Posterior cingulate gyrus (tissue), 11 donors: ENCODE data around the gene TGFB2.
A peak's percentile ranks its signal among the peaks of the same experiment; 100 is the strongest.
"Not testable (repeated sequence)": the region's sequence is repeated elsewhere in the genome, so short reads cannot be mapped to it uniquely, and the experiment has no call there.

Experiments
- DNase-seq, 10 donors: peaks; one replicate each; pipeline versions ENCODE4 v3.0.0 to v3.0.0-alpha.2; 2020 to 2021; ENCODE audit warnings: mixed read lengths in 3 of 10
- intact Hi-C: fragments of 100-400 bp; cut with DNase I; formaldehyde crosslinking; loops from one replicate; pipeline ENCODE4 v1.15.1; 2023

The TGFB2 gene

GRCh38 chr1:218344814-218345672 lies at the start of gene TGFB2:
Gene TGFB2, plus strand, starts transcription at chr1:218345336. Its CDS starts 1,366 bp downstream, at chr1:218346702.
- peak in 4 of 10 donors; percentile 40 to 80 (median 60) for DNase-seq
- intact Hi-C loops = loop anchor here (5.0 kb wide), 2 partner anchors 827 to 1317 kb away; partner anchors contain the start of gene LYPLAL1

DNA sequence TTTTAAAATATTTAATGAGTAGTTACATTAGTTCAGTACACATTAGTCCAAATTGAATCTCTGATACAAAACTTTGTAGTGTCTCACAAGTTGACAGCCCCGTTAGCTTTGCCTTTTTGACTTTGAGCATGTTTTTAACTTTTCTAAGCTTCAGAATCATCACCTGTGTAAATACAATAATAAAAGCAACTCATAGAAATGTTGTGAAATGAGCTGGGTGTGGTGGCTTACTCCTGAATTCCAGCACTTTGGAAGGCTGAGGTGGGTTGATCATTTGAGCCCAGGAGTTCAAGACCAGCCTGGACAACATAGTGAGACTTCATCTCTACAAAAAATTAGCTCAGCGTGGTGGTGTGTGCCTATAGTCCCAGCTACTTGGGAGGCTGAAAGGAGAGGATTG lies 49.0 kb upstream of the TGFB2 start:
- intact Hi-C loops = no loop called here
- no peak for DNase-seq

DNA sequence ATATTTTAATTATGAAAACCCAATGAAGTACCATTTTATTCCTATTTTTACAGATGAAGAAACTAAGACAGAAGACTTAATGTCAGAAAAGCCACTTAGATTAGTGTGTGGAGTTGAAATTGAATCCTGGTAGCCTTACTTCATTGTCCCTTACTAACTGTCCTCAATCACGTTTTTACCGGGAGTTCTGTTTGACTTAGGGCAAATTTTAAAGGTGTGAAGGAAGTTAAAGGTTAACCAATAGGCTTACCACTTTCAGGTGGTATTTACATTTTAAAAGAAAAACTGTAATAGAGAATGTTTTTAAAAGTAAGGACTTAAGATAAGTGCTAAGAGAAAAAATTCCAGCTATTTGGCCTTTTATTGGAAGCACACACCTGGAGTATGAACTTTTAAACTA lies 47.7 kb upstream of the TGFB2 start:
- no peak for DNase-seq
- intact Hi-C loops = no loop called here

DNA sequence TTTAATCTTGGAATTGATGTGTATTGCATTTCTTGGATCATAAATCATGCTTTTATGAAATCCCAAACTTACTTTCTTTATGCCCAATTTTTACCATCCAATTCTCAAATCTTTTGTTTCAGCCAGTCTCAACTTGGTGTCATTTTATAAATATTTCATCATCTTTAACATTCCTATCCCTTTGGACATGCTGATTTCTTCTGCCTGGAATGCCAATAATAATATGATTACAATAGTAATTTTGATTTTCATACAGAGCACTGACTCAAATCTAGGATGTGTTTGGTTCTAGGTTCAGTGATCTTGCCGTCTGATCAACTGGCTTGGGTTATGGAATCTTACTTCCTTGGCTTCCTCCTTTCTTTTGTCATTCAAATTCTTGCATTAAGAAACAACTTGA lies 47.3 kb upstream of the TGFB2 start:
- no peak for DNase-seq
- intact Hi-C loops = no loop called here

DNA sequence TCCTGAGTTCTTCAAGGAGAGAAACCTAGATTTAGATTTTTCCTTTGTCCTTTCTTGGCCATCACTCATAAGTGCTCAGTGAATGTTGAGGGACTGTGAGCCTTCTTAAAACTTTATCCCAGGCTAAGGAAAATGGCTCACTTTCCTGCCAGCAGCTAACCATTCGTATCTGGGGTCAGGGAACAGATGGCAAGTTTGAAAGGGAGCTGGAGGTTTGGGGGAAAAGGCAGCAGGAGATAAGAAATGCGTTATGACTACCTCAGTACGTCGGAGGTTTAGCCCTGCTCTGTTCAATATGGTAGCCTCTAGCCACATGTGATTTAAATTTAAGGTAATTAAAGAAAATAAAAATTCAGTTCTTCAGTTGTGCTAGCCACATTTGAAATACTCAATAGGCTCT lies 46.7 kb upstream of the TGFB2 start:
- DNase-seq = no peak
- intact Hi-C loops = no loop called here

GRCh38 chr1:218299416-218299815 lies 45.7 kb upstream of the TGFB2 start:
- DNase-seq = no peak
- intact Hi-C loops = no loop called here

DNA sequence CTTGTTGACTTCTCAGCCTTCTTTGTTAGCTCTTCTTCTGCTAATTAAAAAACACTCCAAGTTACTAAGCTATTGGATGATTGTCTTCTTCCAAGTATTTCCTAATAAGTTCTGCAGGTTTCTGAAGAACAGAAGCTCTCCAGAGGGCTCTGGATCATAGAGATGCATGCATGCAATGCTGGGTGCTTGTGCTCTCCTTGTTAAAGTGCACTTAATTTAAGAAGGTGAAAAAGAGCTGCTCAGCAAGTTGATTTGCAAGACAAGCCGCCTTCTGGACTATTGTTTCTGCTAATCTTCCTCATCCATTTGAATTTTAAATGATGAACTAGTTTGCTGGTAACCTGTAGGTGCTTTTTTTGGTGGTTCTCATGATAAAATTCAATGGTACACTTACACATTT lies 43.9 kb upstream of the TGFB2 start:
- intact Hi-C loops = no loop called here
- DNase-seq = no peak

GRCh38 chr1:218302155-218302554 lies 43.0 kb upstream of the TGFB2 start:
- DNase-seq = no peak
- intact Hi-C loops = no loop called here

- no peak for DNase-seq
- intact Hi-C loops = no loop called here
These were observed 41.8 kb upstream of the TGFB2 start for GRCh38 chr1:218303176-218303879.

DNA sequence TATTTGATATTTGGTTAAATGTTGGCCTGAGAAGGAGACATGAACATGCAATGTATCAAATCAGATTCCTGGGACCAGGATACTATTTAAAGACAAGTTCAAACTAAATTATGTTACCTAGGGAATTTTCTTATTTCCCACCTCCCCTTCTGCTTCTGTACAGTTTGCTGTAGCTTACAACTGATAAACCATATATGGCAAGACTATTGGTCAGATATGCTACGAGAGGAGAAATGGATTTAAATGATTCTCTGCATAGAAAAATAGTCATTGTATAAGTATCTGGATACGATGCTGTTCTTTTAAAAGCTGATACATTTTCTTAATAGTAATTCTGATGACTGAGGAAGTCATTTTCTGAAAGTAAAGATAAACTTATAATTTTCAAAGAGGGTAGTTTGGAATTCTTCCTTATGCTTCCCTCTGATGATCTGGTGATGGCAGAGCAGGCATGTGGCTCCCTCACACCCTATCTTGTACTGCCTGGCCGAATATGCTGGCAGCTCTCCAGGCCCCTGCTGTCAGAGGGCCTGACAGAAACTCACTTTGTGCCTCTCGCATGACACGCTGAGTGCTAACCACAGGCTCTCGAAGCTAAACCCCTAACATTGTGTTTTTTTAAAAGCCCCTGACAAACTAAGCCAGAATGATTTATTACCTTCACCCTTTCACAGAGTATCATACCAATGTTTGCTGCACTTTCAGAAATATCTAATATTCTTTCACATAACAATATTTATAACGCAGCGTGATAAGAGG lies 40.7 kb upstream of the TGFB2 start:
- DNase-seq = peak in 3 of 10 donors; percentile 22 to 40 (median 22)
- intact Hi-C loops = no loop called here

DNA sequence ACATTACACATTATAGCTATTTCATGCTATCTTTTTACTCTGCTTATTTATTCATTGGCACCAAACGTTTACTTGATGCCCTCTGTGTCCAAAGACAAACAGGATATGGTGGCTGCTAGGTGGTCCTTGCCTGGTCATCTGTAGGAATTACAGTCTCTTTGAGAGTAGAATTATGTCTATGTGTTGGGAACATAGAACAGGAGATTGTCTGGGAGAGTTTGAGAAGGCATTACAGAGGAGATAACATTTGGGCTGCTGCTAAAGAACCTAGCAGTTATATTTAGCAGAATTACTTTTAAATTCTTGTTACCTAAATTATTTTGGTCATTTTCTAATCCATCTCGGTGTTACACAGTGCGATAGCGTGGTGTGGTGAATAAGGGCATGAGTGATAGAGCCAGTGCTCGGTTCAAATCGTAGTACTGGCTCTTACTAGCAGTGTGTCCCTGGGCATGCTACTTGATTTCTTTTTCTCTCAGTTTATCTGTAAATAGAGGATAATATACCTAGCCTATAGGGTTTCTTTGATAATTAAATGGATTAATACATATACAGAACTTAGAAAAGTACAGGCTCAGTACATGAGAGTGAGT lies 39.6 kb upstream of the TGFB2 start:
- no peak for DNase-seq
- intact Hi-C loops = no loop called here

GRCh38 chr1:218312509-218312908 lies 32.6 kb upstream of the TGFB2 start:
- DNase-seq = no peak
- intact Hi-C loops = no loop called here

GRCh38 chr1:218314316-218314715 lies 30.8 kb upstream of the TGFB2 start:
- DNase-seq = no peak
- intact Hi-C loops = no loop called here

- intact Hi-C loops = no loop called here
- no peak for DNase-seq
These were observed 29.5 kb upstream of the TGFB2 start for GRCh38 chr1:218315638-218316037.

- no peak for DNase-seq
- intact Hi-C loops = no loop called here
These were observed 28.1 kb upstream of the TGFB2 start for GRCh38 chr1:218317061-218317460.

DNA sequence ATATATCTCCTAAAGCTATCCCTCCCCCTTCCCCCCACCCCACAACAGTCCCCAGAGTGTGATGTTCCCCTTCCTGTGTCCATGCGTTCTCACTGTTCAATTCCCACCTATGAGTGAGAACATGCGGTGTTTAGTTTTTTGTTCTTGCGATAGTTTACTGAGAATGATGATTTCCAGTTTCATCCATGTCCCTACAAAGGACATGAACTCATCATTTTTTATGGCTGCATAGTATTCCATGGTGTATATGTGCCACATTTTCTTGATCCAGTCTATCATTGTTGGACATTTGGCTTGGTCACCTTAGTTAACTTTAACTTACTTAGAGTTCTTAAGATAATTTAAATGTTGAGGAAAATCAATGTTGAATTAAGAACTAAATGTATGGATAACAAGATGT lies 25.0 kb upstream of the TGFB2 start:
- intact Hi-C loops = not testable (repeated sequence)

GRCh38 chr1:218322762-218323161 lies 22.4 kb upstream of the TGFB2 start:
- intact Hi-C loops = no loop called here
- DNase-seq = peak in 1 of 10 donors; percentile 79

More for the DNA sequence above, 25.0 kb upstream of the TGFB2 start:
- DNase-seq = not testable (repeated sequence)

- intact Hi-C loops = no loop called here
- DNase-seq = peak in 1 of 10 donors; percentile 76
These were observed 21.4 kb upstream of the TGFB2 start for GRCh38 chr1:218323568-218324225.

DNA sequence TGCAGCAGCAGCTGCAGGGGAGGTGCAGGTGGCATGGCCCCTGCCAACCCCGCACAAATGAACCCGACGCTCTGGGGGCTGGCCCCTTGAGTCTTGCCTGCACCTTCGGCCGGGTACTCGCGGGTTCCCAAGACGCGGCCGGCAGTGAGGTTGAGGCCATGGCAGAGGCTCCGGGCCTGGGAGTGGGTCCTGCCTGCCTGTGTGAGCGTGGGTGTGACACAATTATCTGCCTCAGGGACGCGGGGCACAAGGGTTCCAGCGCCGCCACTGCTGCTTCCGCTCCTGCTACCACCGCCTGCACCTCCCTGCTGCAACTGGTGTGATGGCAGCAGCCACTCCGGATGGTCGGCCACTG lies 20.9 kb upstream of the TGFB2 start:
- intact Hi-C loops = no loop called here
- peak in 3 of 10 donors; percentile 59 to 85 (median 66) for DNase-seq

- no peak for DNase-seq
- intact Hi-C loops = no loop called here
These were observed 16.4 kb upstream of the TGFB2 start for GRCh38 chr1:218328769-218329168.
